ENCODE results near the gene GM2A. TPM values are rescaled to one million over a fixed set of nuclear protein-coding genes. Genes with fewer than 3 reads are reported as not detected.
A peak's percentile ranks its signal among the peaks of the same experiment; 100 is the strongest.

GM2A gene
- total and polyA plus RNA-seq, 12 donors, result 15.5 to 81.3 (median 53.9) TPM

DNA sequence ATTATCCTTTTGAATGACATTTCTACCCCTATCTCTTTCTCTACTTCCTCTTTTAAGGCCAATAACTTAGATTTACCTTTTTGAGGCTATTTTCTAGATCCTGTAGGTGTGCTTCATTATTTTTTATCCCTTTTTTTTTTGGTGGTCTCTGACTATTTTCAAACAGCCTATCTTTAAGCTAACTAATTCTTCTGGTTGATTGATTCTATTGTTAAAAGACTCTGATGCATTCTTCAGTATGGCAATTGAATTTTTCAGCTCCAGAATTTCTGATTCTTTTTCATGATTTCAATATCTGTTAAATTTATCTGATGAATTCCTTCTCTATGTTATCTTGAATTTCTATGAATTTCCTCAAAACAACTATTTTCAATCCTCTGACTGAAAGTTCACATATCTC lies 57.9 kb downstream of the GM2A start:
- H3K4me3 ChIP-seq, result no peak overlapping the region
- no peaks in the 10 kb centered on the region for H3K9me3 ChIP-seq (replicated peaks in 1 of 3)
- no peaks in the 10 kb centered on the region for H3K27me3 ChIP-seq
- intact Hi-C loops (cut with DNase I), result no loop called here
- DNase-seq, result no peak
- H3K36me3 ChIP-seq (replicated peaks in 1 of 2), result no peaks in the 10 kb centered on the region
- no peak overlapping the region for H3K27ac ChIP-seq
- TF ChIP-seq, protein P1, sequence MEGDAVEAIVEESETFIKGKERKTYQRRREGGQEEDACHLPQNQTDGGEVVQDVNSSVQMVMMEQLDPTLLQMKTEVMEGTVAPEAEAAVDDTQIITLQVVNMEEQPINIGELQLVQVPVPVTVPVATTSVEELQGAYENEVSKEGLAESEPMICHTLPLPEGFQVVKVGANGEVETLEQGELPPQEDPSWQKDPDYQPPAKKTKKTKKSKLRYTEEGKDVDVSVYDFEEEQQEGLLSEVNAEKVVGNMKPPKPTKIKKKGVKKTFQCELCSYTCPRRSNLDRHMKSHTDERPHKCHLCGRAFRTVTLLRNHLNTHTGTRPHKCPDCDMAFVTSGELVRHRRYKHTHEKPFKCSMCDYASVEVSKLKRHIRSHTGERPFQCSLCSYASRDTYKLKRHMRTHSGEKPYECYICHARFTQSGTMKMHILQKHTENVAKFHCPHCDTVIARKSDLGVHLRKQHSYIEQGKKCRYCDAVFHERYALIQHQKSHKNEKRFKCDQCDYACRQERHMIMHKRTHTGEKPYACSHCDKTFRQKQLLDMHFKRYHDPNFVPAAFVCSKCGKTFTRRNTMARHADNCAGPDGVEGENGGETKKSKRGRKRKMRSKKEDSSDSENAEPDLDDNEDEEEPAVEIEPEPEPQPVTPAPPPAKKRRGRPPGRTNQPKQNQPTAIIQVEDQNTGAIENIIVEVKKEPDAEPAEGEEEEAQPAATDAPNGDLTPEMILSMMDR (IDR thresholded peaks at IDR 0.05), result no peak
- no peak for TF ChIP-seq POLR2A (IDR thresholded peaks at IDR 0.05)
- H3K4me1 ChIP-seq (replicated peaks in 1 of 2), result no peaks in the 10 kb centered on the region

DNA sequence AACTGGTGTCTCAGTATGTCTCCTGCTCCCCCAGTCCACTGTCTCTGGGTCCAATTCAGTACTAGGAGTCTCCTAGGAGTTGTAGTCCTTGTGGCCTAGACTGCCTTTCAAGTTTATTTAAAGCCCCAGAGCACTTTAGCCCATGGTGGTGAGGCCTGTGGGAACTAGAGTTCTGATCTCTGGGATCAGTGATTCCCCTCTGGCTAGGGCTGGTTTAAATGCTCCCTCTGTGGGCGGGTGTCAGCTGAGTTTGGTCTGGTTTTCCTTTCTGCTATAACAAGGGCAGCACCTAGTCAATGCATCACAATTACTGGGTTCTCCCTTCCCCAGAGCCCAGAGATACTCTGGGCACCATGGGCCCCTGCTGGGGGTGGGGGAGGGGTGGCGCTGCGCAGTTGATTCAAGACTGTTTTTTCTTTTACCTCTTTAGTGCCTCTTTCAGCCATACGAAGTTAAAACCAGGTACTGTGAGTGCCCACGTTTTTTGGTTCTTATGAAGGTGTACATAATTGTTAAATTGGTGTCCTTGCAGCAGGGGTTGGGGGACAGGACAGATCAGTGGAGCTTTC lies 59.9 kb downstream of the GM2A start:
- no peaks in the 10 kb centered on the region for H3K9me3 ChIP-seq (replicated peaks in 1 of 3)
- no peak overlapping the region for H3K27ac ChIP-seq
- 73 to 79% (median 74%) methylated on average over 5 of the region's 5 CpGs for WGBS, 4 donors
- no peaks in the 10 kb centered on the region for H3K36me3 ChIP-seq (replicated peaks in 1 of 2)
- no peak overlapping the region for H3K4me3 ChIP-seq
- intact Hi-C loops (cut with DNase I), result no loop called here
- no peak for TF ChIP-seq POLR2A (IDR thresholded peaks at IDR 0.05)
- TF ChIP-seq, protein P1 (IDR thresholded peaks at IDR 0.05), result no peak
- no peaks in the 10 kb centered on the region for H3K4me1 ChIP-seq (replicated peaks in 1 of 2)
- DNase-seq, result no peak
- H3K27me3 ChIP-seq, result no peaks in the 10 kb centered on the region

DNA sequence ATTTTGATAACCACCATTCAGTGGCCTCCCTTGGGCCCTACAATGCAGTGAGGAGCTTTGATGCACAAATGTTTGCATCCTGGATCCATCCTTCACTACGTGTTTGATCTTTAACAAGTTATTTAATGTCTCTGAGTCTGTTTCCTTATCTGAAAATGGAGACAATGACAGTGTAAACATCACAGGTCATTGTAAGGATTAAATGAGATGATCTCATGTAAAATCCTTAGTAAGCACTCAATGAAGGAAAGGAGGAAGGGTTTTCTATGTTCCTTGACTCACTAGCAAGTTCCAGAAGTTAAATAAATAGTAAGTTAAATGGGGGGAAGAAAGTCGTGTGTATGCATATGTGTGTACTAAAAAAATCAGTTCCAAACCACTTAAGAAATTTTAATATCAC lies 60.4 kb downstream of the GM2A start:
- intact Hi-C loops (cut with DNase I), result no loop called here
- no peak for DNase-seq
- Histone ChIP-seq H3K27me3 (no peaks in the 10 kb centered on the region), H3K4me1 (replicated peaks in 1 of 2) (no peaks in the 10 kb centered on the region), H3K4me3 (no peak overlapping the region), H3K9me3 (replicated peaks in 1 of 3) (no peaks in the 10 kb centered on the region), H3K36me3 (replicated peaks in 1 of 2) (no peaks in the 10 kb centered on the region), H3K27ac (no peak overlapping the region)
- TF ChIP-seq, protein P1 (IDR thresholded peaks at IDR 0.05), result no peak
- TF ChIP-seq POLR2A (IDR thresholded peaks at IDR 0.05), result no peak
- 41 to 53% (median 49%) methylated on average over 2 of the region's 2 CpGs for WGBS, 4 donors

DNA sequence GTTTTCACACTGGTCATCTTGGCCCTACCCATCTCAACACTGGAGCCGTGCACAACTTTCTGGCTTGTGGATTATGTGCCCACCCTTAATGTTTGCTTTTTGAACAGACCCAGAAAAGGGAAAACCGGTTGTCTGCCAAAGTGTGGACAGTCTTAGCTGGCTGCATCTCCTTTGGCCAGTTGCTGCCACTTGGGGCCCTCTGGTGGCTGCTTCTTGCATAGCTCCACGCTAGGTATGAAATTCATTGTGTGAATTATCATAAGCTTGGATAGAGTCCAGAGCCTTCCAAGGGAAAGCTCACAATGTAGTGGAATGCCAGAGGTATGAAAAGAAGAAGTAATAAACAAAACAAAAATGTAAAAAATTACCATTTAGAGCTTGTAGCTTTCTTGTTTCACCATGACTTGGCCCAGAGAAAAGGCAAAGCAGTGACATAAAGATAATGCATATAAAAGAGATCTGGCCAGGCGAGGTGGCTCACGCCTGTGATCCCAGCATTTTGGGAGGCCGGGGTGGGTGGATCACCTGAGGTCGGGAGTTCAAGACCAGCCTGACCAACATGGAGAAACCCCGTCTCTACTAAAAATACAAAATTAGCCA lies 63.1 kb downstream of the GM2A start:
- no peak overlapping the region for H3K27ac ChIP-seq
- intact Hi-C loops (cut with DNase I), result no loop called here
- no peak overlapping the region for H3K4me3 ChIP-seq
- no peaks in the 10 kb centered on the region for H3K9me3 ChIP-seq (replicated peaks in 1 of 3)
- peak; percentile 79 to 96 (median 85) for DNase-seq
- no peaks in the 10 kb centered on the region for H3K36me3 ChIP-seq (replicated peaks in 1 of 2)
- H3K27me3 ChIP-seq, result no peaks in the 10 kb centered on the region
- H3K4me1 ChIP-seq (replicated peaks in 1 of 2), result peaks cover 8 to 9% of the 10 kb centered on the region in 2 donors
- WGBS, 4 donors, result 42 to 52% (median 48%) methylated on average over 8 of the region's 8 CpGs
- TF ChIP-seq, protein P1 (IDR thresholded peaks at IDR 0.05), result peak; percentile 69 to 87 (median 80)
- no peak for TF ChIP-seq POLR2A (IDR thresholded peaks at IDR 0.05)
